K562 (cell line): ENCODE data around the gene KIAA1614.

ENCODE experiments used
- CHD1 ChIP-seq: fragments of 200-600 bp; sonication (generic); IDR thresholded peaks from one replicate; pipeline ENCODE4 v1.6.1; 2012; ENCODE audit warnings: mild to moderate bottlenecking, moderate library complexity, low read length, inconsistent platforms
- E2F8 ChIP-seq: fragments of 450-650 bp; IDR thresholded peaks from 2 replicates; pipeline ENCODE4 v1.7.1; 2018; ENCODE audit warnings: mild to moderate bottlenecking, low read depth; ENCODE audit not compliant: partially characterized antibody
- KDM4B ChIP-seq, 2 experiments: fragments of 450-650 bp in 1 of 2; sonication (generic) in 1 of 2; IDR thresholded peaks; 2 replicates each; pipeline ENCODE4 v1.6.1; 2016 to 2017; ENCODE audit warnings: borderline replicate concordance in 2 of 2, antibody characterized with exemption in 1 of 2, low read depth in 1 of 2, mild to moderate bottlenecking in 1 of 2
- TEAD2 ChIP-seq: fragments of 450-650 bp; IDR thresholded peaks from 2 replicates; pipeline ENCODE4 v1.6.1; 2016; ENCODE audit warnings: missing genetic modification characterization, control low read depth, missing compliant biosample characterization
- ZNF592 ChIP-seq: fragments of 450-650 bp; IDR thresholded peaks from 2 replicates; pipeline ENCODE4 v1.6.1; 2017; ENCODE audit warnings: antibody characterized with exemption, mild to moderate bottlenecking

DNA sequence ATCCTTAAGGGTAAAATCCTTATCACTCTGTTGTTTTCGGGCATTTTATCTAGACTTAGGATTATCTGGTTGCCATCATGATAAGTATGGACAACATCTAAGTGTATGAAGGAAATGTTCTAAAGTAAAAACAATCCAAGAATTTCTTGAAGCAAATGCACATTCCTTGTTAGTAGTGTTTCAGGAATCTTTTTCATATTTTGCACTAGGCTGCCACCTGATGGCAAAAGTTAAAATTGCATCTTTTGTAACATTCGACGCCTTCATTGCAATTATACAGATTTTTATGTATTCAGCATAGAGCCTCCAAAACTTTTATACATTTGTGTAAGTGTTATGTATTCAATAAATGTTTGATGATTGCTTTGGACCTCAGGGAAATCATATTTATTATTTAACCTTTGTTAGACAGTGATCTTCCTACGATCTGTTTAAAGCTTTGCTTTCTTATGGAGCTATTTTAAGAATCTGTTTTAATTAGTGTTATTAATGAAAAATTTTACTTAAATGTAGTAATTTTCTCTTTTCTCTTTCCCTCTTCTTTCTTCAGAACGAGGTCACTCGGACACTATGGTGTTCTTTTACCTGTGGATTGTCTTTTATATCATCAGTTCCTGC, 49.4 kb upstream of the KIAA1614 start:
- no peak for TF ChIP-seq CHD1
- TF ChIP-seq KDM4B (IDR thresholded peaks at IDR 0.05; ENCODE audit: borderline replicate concordance in 2 of 2, low read depth in 1 of 2): no peak
- TF ChIP-seq ZNF592: no peak
- no peak for TF ChIP-seq E2F8
- peak; percentile 24; the same call in 1 of the 2 replicates for TF ChIP-seq TEAD2 (tag)
